GM18511 (cell line): Measurements from ENCODE around the gene F7.

Experiments
- ATAC-seq: cut with Tn5 transposase; IDR thresholded peaks from one replicate; pipeline ENCODE4 v1.9.1; 2021; ENCODE audit warnings: mild to moderate bottlenecking, moderate library complexity; ENCODE audit not compliant: unreplicated experiment

Gene F7

GRCh38 chr13:113116206-113116800, 10.7 kb downstream of the F7 start:
- no peak for ATAC-seq

- ATAC-seq: no peak
These were observed 11.3 kb downstream of the F7 start for GRCh38 chr13:113116871-113117271.

- ATAC-seq: no peak
These were observed 11.8 kb downstream of the F7 start for GRCh38 chr13:113117335-113117872.

DNA sequence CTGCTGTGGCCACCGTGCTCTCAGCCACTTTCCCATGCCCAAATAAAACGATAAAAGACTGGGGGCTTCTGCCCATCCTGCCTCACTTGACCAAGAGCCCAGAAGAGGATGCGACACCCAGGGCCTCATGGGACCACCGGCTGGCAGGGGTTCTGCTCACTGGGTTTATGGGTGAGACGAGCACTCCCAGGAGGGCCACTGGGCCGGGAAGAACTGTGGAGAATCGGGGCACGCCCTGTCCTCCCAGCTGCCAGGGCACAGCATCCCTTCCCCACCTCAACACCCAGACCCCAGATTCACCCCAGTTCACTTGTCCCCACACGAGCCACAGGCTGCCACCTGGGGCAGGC, 12.3 kb downstream of the F7 start:
- no peak for ATAC-seq

DNA sequence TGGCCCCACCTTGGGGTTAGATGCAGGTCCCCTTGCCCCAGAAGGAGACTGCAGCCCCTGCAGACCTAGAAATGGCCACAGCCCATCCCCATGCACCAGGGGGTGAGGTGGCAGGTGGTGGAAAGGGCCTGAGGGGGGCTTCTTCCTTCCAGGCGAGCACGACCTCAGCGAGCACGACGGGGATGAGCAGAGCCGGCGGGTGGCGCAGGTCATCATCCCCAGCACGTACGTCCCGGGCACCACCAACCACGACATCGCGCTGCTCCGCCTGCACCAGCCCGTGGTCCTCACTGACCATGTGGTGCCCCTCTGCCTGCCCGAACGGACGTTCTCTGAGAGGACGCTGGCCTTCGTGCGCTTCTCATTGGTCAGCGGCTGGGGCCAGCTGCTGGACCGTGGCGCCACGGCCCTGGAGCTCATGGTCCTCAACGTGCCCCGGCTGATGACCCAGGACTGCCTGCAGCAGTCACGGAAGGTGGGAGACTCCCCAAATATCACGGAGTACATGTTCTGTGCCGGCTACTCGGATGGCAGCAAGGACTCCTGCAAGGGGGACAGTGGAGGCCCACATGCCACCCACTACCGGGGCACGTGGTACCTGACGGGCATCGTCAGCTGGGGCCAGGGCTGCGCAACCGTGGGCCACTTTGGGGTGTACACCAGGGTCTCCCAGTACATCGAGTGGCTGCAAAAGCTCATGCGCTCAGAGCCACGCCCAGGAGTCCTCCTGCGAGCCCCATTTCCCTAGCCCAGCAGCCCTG, 12.8 kb downstream of the F7 start:
- no peak for ATAC-seq

DNA sequence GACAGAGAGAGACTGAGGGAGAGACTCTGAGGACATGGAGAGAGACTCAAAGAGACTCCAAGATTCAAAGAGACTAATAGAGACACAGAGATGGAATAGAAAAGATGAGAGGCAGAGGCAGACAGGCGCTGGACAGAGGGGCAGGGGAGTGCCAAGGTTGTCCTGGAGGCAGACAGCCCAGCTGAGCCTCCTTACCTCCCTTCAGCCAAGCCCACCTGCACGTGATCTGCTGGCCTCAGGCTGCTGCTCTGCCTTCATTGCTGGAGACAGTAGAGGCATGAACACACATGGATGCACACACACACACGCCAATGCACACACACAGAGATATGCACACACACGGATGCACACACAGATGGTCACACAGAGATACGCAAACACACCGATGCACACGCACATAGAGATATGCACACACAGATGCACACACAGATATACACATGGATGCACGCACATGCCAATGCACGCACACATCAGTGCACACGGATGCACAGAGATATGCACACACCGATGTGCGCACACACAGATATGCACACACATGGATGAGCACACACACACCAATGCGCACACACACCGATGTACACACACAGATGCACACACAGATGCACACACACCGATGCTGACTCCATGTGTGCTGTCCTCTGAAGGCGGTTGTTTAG, 13.7 kb downstream of the F7 start:
- no peak for ATAC-seq

GRCh38 chr13:113119822-113120189, 14.2 kb downstream of the F7 start:
- no peak for ATAC-seq

- ATAC-seq: no peak
These were observed 14.9 kb downstream of the F7 start for GRCh38 chr13:113120300-113121182.

GRCh38 chr13:113121183-113121927, 15.8 kb downstream of the F7 start:
- no peak for ATAC-seq

GRCh38 chr13:113121928-113122471, 16.4 kb downstream of the F7 start:
- no peak for ATAC-seq

DNA sequence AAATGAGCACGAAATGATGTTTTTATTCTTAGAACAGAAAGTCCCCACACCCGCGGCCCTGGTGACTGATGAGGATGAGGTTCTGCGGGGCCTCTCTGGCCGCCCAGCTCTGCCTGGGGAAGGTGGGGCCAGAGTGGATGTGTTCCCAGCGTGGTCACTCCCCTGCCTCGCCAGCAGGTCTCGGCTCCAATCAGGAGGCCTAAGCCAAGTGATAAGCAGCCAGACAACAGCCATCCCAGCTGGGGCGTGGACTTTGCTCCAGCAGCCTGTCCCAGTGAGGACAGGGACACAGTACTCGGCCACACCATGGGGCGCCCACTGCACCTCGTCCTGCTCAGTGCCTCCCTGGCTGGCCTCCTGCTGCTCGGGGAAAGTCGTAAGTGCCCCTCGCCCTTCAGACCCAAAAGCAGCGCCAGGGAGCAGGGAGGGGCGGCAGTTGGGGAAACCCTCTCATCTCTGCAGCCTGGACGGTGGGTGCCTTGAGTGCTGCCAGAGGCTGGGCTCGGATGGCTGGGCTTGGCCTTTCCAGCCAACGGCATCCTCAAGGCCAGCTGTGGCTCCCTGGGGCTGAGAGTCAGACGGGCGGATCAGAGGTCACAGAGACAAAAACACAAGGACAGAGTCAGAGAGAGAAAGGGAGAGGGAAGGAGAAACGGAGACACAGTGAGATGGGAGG, 17.1 kb downstream of the F7 start, which contains the start of gene F10:
F10 (plus strand) TSS at position 250 of the 676 bp plus-strand sequence; CDS start at position 307, 57 bp downstream.
- ATAC-seq: no peak

GRCh38 chr13:113123226-113124201, 17.9 kb downstream of the F7 start:
- no peak for ATAC-seq

GRCh38 chr13:113124211-113124970, 18.8 kb downstream of the F7 start:
- ATAC-seq: no peak

DNA sequence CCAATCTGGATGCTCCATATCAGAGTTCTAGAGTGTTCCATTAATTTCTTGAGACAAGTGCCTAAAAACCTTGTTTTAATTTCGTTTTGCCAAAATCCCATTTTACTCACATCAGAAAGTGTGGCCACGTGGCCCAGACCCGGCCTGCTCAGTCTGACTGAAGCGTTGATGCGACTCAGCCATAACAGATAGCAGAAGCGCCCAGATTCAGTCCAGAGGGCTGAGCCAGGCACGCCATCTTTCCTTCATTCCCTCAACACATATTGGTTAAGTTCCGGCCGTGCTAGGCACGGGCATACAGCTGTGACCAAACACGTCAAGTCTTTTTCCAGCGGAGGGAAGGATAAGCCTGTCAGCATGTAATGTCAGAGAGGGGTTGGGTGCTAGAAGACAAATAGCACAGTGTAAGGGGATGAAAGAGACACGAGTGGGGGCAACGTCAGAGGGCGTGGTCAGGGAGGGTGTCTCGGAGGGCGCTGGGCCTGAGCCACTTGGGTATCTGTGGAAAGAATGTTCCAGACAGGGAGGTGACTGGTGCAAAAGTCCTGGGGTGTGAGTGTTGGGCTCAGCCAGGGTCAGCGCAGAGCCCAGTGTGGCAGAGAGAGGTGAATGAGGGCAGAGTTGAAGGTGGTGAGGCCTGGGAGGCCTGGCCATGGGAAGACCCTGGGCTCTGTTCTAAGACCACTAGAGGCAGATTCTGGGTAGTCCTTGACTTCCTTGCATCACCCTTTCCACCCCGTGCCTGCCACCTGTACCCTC, 20.1 kb downstream of the F7 start:
- no peak for ATAC-seq

DNA sequence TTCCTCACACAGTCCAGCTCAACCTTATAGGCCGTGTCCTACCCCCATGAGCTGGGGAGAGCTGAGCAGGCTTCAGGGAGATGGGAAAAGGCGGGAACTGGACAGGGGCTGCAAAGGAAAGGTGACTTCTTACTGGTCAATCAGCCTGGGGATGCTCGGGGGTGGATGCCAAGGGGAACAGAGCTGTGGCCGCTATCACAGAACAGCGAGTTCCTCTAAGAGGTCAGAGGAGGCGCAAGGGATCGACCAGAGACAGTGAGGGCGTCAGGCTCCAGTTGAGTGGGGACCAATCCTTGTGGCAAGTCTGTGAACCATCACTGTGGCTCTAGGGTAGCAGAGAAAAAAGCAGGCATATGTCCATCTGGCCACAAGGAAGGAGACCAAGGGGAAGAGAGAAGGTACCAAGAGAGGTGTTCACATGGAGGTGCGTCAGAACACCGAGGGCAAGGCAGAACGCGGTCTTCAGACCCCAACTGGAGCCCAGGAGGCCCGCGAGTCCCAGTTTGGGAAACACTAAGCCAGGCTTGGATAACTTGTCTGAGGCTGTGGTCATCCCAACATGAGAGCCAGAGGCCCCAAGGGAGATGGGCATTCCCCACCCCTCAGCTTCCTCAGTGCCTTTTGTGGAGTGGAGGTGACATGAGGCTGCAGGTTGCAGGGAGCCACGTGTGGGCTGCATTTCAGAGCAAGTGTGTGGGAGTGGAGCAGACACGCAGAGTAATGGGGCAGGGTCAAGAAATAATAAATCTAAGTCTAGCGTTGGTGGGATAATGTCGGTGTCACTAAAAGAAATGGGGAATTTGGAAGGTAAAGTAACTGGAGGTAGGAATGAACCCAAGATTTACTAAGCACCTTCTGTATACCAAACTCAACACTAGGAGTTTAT, 20.9 kb downstream of the F7 start:
- ATAC-seq: no peak

GRCh38 chr13:113129480-113129879, 23.9 kb downstream of the F7 start:
- no peak for ATAC-seq
